IPS DF 6.9 (cell line): ENCODE results near the gene CACNG6.

Experiments
- DNase-seq: peaks from one replicate; pipeline ENCODE4 v3.0.0-alpha.2; 2013; ENCODE audit warnings: low read depth, low spot score
- H3K27ac ChIP-seq: one replicate; pipeline ENCODE4 v1.5.1; 2013; ENCODE audit warnings: low read length, control low read depth
- H3K27me3 ChIP-seq: 2 replicates; pipeline ENCODE4 v1.6.1; 2013; ENCODE audit warnings: mild to moderate bottlenecking, low read length; ENCODE audit not compliant: control insufficient read depth, insufficient read depth
- H3K36me3 ChIP-seq: 2 replicates; pipeline ENCODE4 v1.6.1; 2013; ENCODE audit warnings: low read length; ENCODE audit not compliant: control insufficient read depth, insufficient read depth
- H3K4me1 ChIP-seq: 2 replicates; pipeline ENCODE4 v1.6.1; 2013; ENCODE audit warnings: low read length; ENCODE audit not compliant: control insufficient read depth, insufficient read depth
- H3K4me3 ChIP-seq: 2 replicates; pipeline ENCODE4 v1.5.1; 2013; ENCODE audit warnings: mild to moderate bottlenecking, low read length
- H3K9me3 ChIP-seq: 2 replicates; pipeline ENCODE4 v1.6.1; 2013; ENCODE audit warnings: low read length, inconsistent platforms; ENCODE audit not compliant: control insufficient read depth, insufficient read depth
- WGBS: extraction: QIAGEN DNeasy Blood & Tissue Kit; methylation state at CpG from one replicate; pipeline ENCODE4 v1.1.7; 2013; ENCODE audit warnings: mixed read lengths, missing lambda C conversion rate; ENCODE audit not compliant: insufficient read length, insufficient coverage; 5-methylcytosine and 5-hydroxymethylcytosine counted together

Gene CACNG6

GRCh38 chr19:53982611-53983010 lies 8.8 kb upstream of the CACNG6 start:
- Histone ChIP-seq H3K27ac (no peak overlapping the region), H3K4me1 (peaks cover 6% of the 10 kb centered on the region; the same call in 1 of the 2 replicates), H3K27me3 (no peaks in the 10 kb centered on the region), H3K4me3 (peak overlapping the region; percentile 27; the same call in 1 of the 2 replicates), H3K9me3 (no peaks in the 10 kb centered on the region), H3K36me3 (no peaks in the 10 kb centered on the region; the same call in 1 of the 2 replicates)
- DNase-seq, result no peak
- WGBS, result no CpG with 5 or more reads among the region's 61 CpGs

- Histone ChIP-seq H3K4me3 (no peak overlapping the region), H3K27ac (no peak overlapping the region), H3K9me3 (no peaks in the 10 kb centered on the region), H3K27me3 (no peaks in the 10 kb centered on the region), H3K4me1 (peaks cover 6% of the 10 kb centered on the region; the same call in 1 of the 2 replicates), H3K36me3 (no peaks in the 10 kb centered on the region; the same call in 1 of the 2 replicates)
- no peak for DNase-seq
- WGBS, result no CpG with 5 or more reads among the region's 24 CpGs
Measured at GRCh38 chr19:53983457-53984289, 7.8 kb upstream of the CACNG6 start.

- Histone ChIP-seq H3K27ac (no peak overlapping the region), H3K27me3 (no peaks in the 10 kb centered on the region), H3K4me1 (peaks cover 6% of the 10 kb centered on the region; the same call in 1 of the 2 replicates), H3K4me3 (no peak overlapping the region), H3K9me3 (no peaks in the 10 kb centered on the region), H3K36me3 (no peaks in the 10 kb centered on the region; the same call in 1 of the 2 replicates)
- DNase-seq, result no peak
- no CpG with 5 or more reads among the region's 6 CpGs for WGBS
Measured at GRCh38 chr19:53985863-53986262, 5.6 kb upstream of the CACNG6 start.

- Histone ChIP-seq H3K9me3 (no peaks in the 10 kb centered on the region), H3K4me1 (no peaks in the 10 kb centered on the region), H3K27me3 (no peaks in the 10 kb centered on the region; the same call in 1 of the 2 replicates), H3K27ac (no peak overlapping the region), H3K36me3 (no peaks in the 10 kb centered on the region), H3K4me3 (no peak overlapping the region)
- no peak for DNase-seq
- no CpG with 5 or more reads among the region's 6 CpGs for WGBS
Measured at GRCh38 chr19:53988981-53989380, 2.5 kb upstream of the CACNG6 start.

GRCh38 chr19:53989600-53990533 lies 1.6 kb upstream of the CACNG6 start:
- WGBS, result no CpG with 5 or more reads among the region's 22 CpGs

GRCh38 chr19:53992211-53992610 lies 774 bp downstream of the CACNG6 start:
- Histone ChIP-seq H3K4me1 (no peaks in the 10 kb centered on the region), H3K9me3 (no peaks in the 10 kb centered on the region), H3K4me3 (no peak overlapping the region), H3K27me3 (no peaks in the 10 kb centered on the region; the same call in 1 of the 2 replicates), H3K27ac (no peak overlapping the region), H3K36me3 (no peaks in the 10 kb centered on the region)
- WGBS, result no CpG with 5 or more reads among the region's 9 CpGs
- DNase-seq, result no peak

More at GRCh38 chr19:53989600-53990533, 1.6 kb upstream of the CACNG6 start:
- Histone ChIP-seq H3K36me3 (no peaks in the 10 kb centered on the region), H3K27ac (no peak overlapping the region), H3K4me1 (no peaks in the 10 kb centered on the region), H3K4me3 (no peak overlapping the region), H3K9me3 (no peaks in the 10 kb centered on the region), H3K27me3 (no peaks in the 10 kb centered on the region; the same call in 1 of the 2 replicates)
- DNase-seq, result no peak

GRCh38 chr19:53992815-53993214 lies 1.4 kb downstream of the CACNG6 start:
- Histone ChIP-seq H3K36me3 (no peaks in the 10 kb centered on the region), H3K4me3 (no peak overlapping the region), H3K27me3 (no peaks in the 10 kb centered on the region; the same call in 1 of the 2 replicates), H3K9me3 (no peaks in the 10 kb centered on the region), H3K4me1 (no peaks in the 10 kb centered on the region), H3K27ac (no peak overlapping the region)
- WGBS, result no CpG with 5 or more reads among the region's 43 CpGs
- no peak for DNase-seq

GRCh38 chr19:53993448-53993847 lies 2.0 kb downstream of the CACNG6 start:
- H3K4me3 ChIP-seq, result no peak overlapping the region
- no peaks in the 10 kb centered on the region; the same call in 1 of the 2 replicates for H3K27me3 ChIP-seq
- no CpG with 5 or more reads among the region's 3 CpGs for WGBS
- DNase-seq, result no peak
- H3K4me1 ChIP-seq, result no peaks in the 10 kb centered on the region
- H3K36me3 ChIP-seq, result no peaks in the 10 kb centered on the region
- H3K27ac ChIP-seq, result no peak overlapping the region
- no peaks in the 10 kb centered on the region for H3K9me3 ChIP-seq

- Histone ChIP-seq H3K27ac (no peak overlapping the region), H3K4me1 (no peaks in the 10 kb centered on the region), H3K36me3 (no peaks in the 10 kb centered on the region), H3K27me3 (no peaks in the 10 kb centered on the region; the same call in 1 of the 2 replicates), H3K9me3 (no peaks in the 10 kb centered on the region), H3K4me3 (no peak overlapping the region)
- DNase-seq, result no peak
- WGBS, result no CpG with 5 or more reads among the region's 5 CpGs
Measured at GRCh38 chr19:53994811-53995210, 3.4 kb downstream of the CACNG6 start.

GRCh38 chr19:53998223-53998622 lies 6.8 kb downstream of the CACNG6 start:
- no CpG with 5 or more reads among the region's 7 CpGs for WGBS
- Histone ChIP-seq H3K4me1 (no peaks in the 10 kb centered on the region), H3K9me3 (no peaks in the 10 kb centered on the region), H3K36me3 (no peaks in the 10 kb centered on the region), H3K27me3 (no peaks in the 10 kb centered on the region; the same call in 1 of the 2 replicates), H3K4me3 (no peak overlapping the region), H3K27ac (no peak overlapping the region)
- no peak for DNase-seq
